NOMO-1 (cell line): ENCODE data around the gene KCNK16.

Source experiments
- DNase-seq, 2 experiments: peaks; one replicate each; lab custom pipeline; 2025; ENCODE audit not compliant: unreplicated experiment in 2 of 2; lab: John Stamatoyannopoulos, UW

KCNK16 gene

DNA sequence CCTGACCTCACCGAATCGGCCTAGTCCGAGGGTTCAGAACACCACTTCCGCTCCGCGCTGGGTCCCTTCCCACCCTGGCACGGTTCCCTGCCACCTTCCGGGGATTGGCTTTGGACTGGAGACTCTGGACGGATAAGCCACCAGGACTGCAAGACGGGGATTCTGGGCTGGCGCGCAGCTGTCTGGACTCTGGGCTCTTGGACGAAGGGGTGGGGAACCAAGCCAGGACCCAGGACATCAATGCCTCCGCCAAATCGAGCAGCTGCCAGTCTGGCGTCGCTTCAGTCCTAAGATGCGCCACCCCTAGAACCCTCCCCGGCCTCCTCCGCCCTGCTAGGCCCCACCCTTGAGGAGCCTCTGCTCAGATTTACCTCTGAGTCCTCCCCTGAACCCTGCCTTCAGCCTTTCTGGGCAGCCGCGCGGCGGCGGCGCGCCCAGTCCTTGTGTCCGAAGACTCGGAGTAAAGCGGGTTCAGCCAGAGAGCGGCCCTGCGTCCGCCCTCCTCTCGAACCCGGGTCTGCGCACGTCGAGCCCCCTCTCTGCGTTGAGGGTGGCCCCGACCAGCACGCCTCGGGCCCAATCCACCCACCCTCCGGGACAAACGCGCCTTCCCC lies 9.5 kb downstream of the KCNK16 start:
- DNase-seq, result no peak

DNA sequence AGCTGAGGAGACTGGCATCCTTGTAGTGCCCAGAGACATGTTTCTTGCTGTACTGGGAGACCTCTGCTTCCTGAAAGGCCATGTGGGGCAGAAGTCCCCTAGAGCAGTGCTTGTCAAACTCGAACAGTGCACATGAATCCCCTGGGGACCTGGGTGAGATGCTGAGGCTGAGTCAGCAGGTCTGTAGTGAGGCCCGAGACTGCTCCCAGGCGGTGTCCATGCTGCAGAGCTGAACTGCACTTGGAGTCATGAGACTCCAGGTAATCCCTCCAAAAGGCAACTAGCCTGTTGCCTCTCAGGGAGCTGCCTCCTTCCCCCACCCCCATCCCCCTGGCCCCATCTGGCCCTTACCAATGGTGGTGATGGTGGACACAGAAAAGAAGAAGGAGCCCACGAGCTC lies 12.0 kb downstream of the KCNK16 start:
- DNase-seq, result no peak

GRCh38 chr6:39309942-39310531 lies 12.5 kb downstream of the KCNK16 start:
- peak; percentile 34 to 42 for DNase-seq

- DNase-seq, result no peak
Measured at GRCh38 chr6:39307462-39307861, 15.0 kb downstream of the KCNK16 start.

DNA sequence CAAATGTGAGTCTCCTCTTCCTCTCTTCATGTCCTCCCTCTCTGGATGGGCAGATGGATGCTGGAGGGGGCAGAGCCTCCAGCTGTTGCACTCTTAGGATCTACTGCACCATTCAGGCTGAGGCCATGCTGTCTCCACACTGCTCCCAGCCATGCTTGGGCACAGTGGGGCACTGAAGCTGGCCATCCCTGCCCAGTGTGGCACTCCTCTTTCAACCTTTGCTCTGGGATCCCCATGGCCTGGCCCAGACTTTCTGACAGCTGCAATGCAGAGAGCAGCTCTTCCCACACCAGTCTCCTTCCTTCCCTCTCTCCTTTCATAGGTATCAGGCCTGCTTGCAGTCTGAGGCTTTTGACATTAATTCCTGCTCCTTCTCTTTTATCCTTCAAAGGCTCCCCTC lies 17.6 kb downstream of the KCNK16 start:
- DNase-seq, result no peak

GRCh38 chr6:39303425-39304153 lies 18.9 kb downstream of the KCNK16 start:
- no peak for DNase-seq

GRCh38 chr6:39302669-39303424 lies 19.7 kb downstream of the KCNK16 start:
- DNase-seq, result peak; percentile 82 to 87

- no peak for DNase-seq
Measured at GRCh38 chr6:39302011-39302410, 20.5 kb downstream of the KCNK16 start.

DNA sequence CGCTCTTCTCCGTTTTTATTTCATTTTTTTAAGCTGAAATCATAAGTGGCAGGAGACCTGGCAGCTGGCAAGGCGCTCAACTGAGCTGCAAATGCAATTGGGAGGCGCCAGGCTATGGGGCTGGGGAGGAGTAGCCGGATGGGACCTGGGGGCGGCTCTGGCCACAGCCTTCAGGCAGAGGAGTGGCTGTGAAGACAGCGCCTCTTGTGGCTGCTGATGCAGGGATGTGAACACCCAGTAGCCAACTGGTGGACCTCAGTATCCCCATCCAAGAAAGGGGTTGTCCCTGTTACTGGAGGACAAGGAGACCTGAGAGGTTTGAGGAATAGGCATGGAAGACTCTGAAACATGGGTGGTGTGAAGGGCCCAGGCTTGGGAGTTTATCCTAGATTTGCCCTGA lies 20.9 kb downstream of the KCNK16 start:
- DNase-seq, result no peak

DNA sequence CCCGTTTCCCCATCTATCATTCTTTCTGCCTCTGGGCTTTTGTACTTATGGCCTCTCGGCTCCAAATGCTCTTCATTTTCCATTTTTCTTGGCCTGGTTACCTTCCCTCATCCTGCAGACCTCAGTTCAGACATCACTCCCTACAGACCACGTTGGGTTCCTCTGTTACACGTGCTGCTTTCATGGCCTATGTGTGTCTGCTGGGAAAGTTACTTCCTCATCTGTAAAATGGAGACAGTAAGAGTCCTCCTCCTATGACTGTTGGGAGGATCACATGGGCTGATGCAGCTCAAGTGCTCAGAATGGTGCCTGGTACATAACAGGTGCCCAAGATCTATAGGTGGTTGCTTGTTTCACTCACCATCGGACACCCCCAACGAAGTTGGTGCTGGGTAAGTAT lies 21.8 kb downstream of the KCNK16 start:
- no peak for DNase-seq

DNA sequence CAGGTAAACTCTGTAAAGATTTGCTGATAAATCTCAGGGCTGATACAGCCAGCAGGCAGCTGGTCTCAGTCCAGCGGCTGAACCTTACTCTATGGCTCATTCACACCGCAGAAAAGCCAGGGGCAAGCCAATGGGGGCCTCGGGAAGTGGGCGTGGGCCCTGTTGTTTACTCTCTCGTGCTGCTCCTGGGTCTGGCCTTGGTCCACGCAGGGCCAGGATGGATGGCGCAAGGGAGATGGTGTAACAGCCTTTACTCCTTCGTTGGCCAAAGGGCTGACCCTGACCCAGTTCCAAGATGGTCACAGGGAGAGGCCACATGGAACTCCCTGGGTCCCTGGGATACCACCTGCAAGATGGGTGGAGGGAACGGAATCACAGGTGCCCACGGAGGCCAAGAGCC lies 24.4 kb downstream of the KCNK16 start:
- DNase-seq, result no peak

GRCh38 chr6:39296745-39297640 lies 25.5 kb downstream of the KCNK16 start:
- DNase-seq, result no peak

DNA sequence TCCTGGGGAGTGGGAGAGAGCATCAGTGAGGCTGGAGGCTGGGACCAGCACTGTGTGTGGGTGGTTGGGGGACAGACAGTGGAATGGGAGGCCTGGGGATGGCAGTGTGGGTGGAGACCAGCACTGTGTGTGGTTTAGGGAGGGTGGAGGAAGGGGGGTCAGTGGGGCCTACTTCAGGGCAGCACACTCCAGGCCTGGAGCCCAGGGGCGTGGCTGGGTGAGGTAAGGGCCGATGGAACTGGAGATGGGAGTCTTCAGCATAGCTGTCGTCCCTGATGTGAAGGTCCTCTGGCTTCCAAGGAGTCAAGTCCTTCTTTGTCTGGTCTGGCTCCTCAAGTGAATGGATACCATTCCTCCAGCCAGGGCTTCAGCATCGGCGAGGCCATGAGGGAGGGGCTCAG lies 26.9 kb downstream of the KCNK16 start:
- no peak for DNase-seq

DNA sequence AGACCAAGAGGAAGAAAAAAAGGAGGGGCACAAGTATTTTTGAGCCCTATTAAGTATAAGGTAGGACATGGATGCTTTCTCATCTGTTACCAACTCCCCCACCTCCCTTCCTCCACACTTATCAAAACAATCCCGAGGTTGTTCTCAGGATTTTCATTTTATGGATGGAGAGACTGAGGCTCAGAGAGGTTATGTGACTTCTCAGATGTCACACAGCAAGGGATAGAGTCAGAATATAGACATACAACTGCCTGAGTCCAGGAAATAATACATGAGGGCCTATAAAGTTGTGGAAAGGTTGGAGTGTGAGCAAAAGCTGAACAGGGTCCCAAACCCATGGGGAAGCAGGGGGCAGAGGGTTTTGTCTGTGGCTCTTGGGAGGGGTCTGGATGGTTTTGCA lies 27.6 kb downstream of the KCNK16 start:
- no peak for DNase-seq

DNA sequence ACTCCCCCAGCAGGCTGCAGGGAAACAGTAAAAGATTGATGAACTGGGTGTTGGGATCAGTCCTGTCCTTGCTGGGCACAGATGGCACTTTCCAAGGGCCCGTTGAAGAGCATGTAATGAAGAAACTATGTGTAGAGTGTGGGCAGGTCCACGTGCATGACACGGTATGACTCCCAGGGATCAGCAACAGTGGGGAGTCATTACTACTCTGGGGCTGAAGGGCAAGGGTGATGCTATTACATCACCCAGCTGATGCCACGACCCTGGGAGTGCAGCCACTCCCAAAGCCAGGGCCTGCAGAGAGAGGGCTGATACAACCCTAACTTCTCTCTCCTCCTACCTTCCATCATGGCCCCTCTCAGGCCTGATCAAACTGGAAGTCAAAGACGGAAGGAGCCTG lies 28.4 kb downstream of the KCNK16 start:
- no peak for DNase-seq

DNA sequence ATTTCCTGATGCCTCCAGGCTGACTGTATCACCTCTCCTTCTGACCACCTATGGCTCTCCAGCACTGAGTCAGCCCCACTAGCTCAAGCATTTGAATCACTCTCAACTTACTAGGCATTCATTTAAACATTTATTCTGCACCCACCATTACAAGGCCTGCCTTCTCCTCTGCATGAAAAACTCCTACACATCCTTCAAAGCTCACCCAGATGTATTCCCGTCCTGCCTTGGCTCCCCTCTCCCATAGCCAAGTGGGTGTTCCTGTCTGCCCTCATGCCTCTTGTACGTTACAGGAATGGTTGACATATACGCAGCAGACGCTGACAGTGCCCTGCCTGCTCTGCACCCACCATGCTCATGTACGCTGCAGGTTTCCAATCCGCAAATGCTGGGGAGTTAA lies 29.9 kb downstream of the KCNK16 start:
- no peak for DNase-seq

DNA sequence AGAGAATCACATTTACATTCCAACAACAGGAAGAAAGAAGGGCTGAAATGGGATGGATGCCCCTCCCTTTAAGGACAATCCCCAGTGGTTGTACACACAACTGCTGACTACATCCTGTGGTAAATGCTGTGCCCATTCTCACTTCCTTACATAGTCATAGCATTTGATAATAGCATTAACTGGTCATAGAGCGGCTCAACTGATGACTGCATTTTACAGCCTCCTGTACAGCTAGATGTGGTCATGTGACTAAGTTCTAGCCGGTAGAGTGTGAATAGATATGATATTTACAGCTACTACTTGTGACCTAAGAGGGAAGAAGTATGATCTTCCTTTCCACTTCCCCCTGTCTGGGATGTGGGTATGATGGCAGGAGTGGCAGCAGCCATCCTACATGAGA lies 33.0 kb downstream of the KCNK16 start:
- DNase-seq, result peak in 1 of 2 experiments; percentile 21

DNA sequence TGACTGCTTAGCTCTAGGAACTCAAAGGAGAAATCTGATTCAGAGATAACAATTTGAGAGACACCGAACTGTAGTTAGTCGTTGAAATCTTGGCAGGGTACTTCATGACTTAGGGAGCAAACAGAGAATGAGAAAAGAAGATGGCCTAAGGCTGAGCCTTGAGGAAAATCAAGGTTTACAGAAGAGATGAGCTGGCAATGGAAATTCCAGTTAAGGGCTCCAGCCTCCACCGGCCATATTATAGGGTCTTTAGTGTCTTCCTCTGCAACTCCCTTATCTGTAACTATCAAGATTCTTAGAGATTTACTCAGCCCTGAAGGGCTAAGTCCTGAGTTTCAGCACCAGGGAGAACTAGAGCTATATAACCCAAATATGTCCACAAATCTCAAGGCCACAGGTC lies 34.9 kb downstream of the KCNK16 start:
- no peak for DNase-seq

DNA sequence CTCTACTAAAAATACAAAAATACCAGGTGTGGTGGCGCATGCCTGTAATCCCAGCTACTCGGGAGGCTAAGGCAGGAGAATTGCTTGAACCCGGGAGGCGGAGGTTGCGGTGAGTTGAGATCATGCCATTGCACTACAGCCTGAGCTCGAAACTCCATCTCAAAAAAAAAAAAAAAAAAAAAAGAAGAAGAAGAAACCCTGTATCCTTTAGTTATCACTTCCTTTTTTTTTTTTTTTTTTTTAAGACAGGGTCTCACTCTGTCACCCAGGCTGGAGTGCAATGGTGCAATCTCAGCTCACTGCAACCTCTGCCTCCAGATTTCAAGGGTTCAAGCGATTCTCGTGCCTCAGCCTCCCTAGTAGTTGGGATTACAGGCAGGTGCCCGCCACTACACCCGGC lies 35.9 kb downstream of the KCNK16 start:
- DNase-seq, result peak in 1 of 2 experiments; percentile 38

DNA sequence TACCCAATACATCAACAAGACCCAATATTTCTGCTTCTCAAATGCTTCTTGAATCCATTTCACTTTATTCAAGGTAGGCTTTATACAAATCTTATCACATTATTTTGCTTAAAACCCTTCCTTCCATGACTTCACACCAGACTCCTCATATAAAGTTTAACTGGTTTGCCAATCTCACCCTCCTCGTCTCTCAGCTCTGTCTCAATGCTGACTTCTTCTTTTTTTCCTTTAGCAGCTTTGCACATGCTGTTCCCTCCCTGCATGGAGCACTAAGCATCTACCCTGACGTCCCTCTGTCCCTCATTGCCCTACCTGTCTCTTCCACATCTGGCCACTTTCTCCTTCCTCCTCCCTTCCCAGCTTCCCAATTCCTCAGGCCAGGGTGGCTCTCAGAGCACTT lies 39.7 kb downstream of the KCNK16 start:
- peak in 1 of 2 experiments; percentile 57 for DNase-seq
